Measurements from ENCODE around the gene CCT2. TPM values are rescaled to one million over a fixed set of nuclear protein-coding genes. Genes with fewer than 3 reads are reported as not detected.

CCT2 gene
- total and polyA plus RNA-seq, 2 donors (not counting 1 experiment from before 2014, with no cell fraction given): 174 to 178 TPM

DNA sequence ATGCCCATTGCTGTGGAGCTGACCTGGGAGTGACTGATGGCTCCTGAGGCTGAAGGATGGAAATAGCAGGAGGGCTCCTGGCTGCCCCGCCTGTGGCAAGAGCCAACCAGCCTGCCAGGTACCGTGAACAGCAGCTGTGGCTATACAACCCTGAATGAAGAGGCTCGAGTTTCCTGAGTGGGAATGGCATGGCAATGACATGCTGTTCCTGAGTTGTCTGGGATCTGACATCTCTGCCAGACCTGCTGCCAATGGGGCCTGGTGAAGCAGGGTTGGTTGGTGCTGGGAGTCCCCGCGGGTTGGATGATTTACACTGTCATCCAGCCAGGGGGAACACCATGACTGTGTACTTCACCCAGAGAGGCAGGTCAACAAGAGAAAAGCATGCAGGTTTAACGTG, 57.3 kb downstream of the CCT2 start:
- H3K9ac ChIP-seq (ENCODE audit: insufficient read depth, low read length): no peak overlapping the region
- DNase-seq (ENCODE audit: low read depth in 2 of 2): no peak
- H3K4me2 ChIP-seq (ENCODE audit: extremely low read depth, insufficient read depth, low read length): no peak overlapping the region
- H3K79me2 ChIP-seq (ENCODE audit: control insufficient read depth, insufficient read depth, low read length): no peaks in the 10 kb centered on the region
- no peaks in the 10 kb centered on the region for H3K4me1 ChIP-seq (ENCODE audit: control insufficient read depth, extremely low read depth, insufficient read depth, low read length)
- no peak overlapping the region for H3K4me3 ChIP-seq (replicated peaks in 1 of 4; ENCODE audit: control extremely low read depth in 1 of 4, insufficient read depth in 1 of 4, low read depth in 3 of 4, low read length in 4 of 4)
- no peaks in the 10 kb centered on the region for H4K20me1 ChIP-seq (ENCODE audit: control insufficient read depth, extremely low read depth, insufficient read depth, low read length)
- no peak overlapping the region for H2AFZ ChIP-seq (ENCODE audit: low read length)
- H3K27ac ChIP-seq (ENCODE audit: insufficient read depth, low read length): no peak overlapping the region
- no peak for TF ChIP-seq EZH2 (IDR thresholded peaks at IDR 0.05; ENCODE audit: low read length, missing control alignments)
- TF ChIP-seq, protein P1, sequence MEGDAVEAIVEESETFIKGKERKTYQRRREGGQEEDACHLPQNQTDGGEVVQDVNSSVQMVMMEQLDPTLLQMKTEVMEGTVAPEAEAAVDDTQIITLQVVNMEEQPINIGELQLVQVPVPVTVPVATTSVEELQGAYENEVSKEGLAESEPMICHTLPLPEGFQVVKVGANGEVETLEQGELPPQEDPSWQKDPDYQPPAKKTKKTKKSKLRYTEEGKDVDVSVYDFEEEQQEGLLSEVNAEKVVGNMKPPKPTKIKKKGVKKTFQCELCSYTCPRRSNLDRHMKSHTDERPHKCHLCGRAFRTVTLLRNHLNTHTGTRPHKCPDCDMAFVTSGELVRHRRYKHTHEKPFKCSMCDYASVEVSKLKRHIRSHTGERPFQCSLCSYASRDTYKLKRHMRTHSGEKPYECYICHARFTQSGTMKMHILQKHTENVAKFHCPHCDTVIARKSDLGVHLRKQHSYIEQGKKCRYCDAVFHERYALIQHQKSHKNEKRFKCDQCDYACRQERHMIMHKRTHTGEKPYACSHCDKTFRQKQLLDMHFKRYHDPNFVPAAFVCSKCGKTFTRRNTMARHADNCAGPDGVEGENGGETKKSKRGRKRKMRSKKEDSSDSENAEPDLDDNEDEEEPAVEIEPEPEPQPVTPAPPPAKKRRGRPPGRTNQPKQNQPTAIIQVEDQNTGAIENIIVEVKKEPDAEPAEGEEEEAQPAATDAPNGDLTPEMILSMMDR (conservative IDR thresholded peaks at IDR 0.05 in 1 of 2, IDR thresholded peaks at IDR 0.05 in 1 of 2; ENCODE audit: low read depth in 1 of 2, low read length in 2 of 2): no peak
- no peaks in the 10 kb centered on the region for H3K9me3 ChIP-seq (ENCODE audit: control insufficient read depth, insufficient read depth, low read depth, low read length)
- no peaks in the 10 kb centered on the region for H3K36me3 ChIP-seq (ENCODE audit: control insufficient read depth, insufficient read depth, low read length)
- no peaks in the 10 kb centered on the region for H3K27me3 ChIP-seq (ENCODE audit: control insufficient read depth, insufficient read depth, low read length)

DNA sequence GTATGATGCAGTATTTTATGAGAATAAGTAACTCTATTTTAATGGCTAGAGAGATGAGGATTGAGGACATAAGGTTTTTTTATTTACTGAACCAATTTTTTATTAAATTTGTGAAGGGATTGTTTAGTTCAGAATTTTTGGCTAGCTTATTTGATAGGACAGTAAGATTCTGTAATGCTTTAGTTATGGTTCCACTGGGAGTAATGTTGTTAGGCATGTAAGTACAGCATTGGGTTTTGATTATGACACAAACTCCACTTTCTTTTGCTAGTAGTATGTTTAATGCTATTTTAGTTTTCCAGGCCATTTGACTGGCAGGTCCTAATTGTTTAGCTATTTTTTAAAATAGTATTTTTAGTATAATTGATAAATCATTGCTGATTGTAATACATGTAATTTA, 59.3 kb downstream of the CCT2 start:
- no peak overlapping the region for H3K4me2 ChIP-seq (ENCODE audit: extremely low read depth, insufficient read depth, low read length)
- no peaks in the 10 kb centered on the region for H3K4me1 ChIP-seq (ENCODE audit: control insufficient read depth, extremely low read depth, insufficient read depth, low read length)
- H3K9ac ChIP-seq (ENCODE audit: insufficient read depth, low read length): no peak overlapping the region
- H3K27ac ChIP-seq (ENCODE audit: insufficient read depth, low read length): no peak overlapping the region
- H3K9me3 ChIP-seq (ENCODE audit: control insufficient read depth, insufficient read depth, low read depth, low read length): no peaks in the 10 kb centered on the region
- H3K4me3 ChIP-seq (replicated peaks in 1 of 4; ENCODE audit: control extremely low read depth in 1 of 4, insufficient read depth in 1 of 4, low read depth in 3 of 4, low read length in 4 of 4): no peak overlapping the region
- TF ChIP-seq, protein P1 (conservative IDR thresholded peaks at IDR 0.05 in 1 of 2, IDR thresholded peaks at IDR 0.05 in 1 of 2; ENCODE audit: low read depth in 1 of 2, low read length in 2 of 2): no peak
- TF ChIP-seq EZH2 (IDR thresholded peaks at IDR 0.05; ENCODE audit: low read length, missing control alignments): no peak
- H2AFZ ChIP-seq (ENCODE audit: low read length): no peak overlapping the region
- H4K20me1 ChIP-seq (ENCODE audit: control insufficient read depth, extremely low read depth, insufficient read depth, low read length): no peaks in the 10 kb centered on the region
- no peak for DNase-seq (ENCODE audit: low read depth in 2 of 2)
- H3K36me3 ChIP-seq (ENCODE audit: control insufficient read depth, insufficient read depth, low read length): no peaks in the 10 kb centered on the region
- H3K79me2 ChIP-seq (ENCODE audit: control insufficient read depth, insufficient read depth, low read length): no peaks in the 10 kb centered on the region
- H3K27me3 ChIP-seq (ENCODE audit: control insufficient read depth, insufficient read depth, low read length): no peaks in the 10 kb centered on the region

DNA sequence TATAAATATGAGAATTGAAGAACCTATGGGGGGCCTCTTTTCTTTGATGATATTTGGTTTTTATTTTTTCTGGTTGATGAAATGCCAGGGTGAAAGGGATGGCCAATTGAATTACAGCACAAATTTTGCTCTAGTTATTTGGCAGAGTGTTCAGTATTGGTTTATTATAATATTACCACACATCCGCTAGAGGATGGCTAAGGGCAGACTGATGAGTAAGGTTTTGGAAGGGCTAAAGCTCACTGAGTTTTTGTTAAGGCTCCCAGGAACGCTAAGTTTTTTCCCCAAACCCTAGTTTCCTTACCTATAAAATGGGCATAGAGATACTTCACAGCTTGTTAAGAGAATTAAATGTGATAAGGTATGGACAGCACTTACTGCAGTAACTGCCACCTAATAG, 59.8 kb downstream of the CCT2 start:
- Histone ChIP-seq H2AFZ (ENCODE audit: low read length) (no peak overlapping the region), H3K79me2 (ENCODE audit: control insufficient read depth, insufficient read depth, low read length) (no peaks in the 10 kb centered on the region), H3K36me3 (ENCODE audit: control insufficient read depth, insufficient read depth, low read length) (no peaks in the 10 kb centered on the region), H3K4me2 (ENCODE audit: extremely low read depth, insufficient read depth, low read length) (no peak overlapping the region), H3K9me3 (ENCODE audit: control insufficient read depth, insufficient read depth, low read depth, low read length) (no peaks in the 10 kb centered on the region), H3K27me3 (ENCODE audit: control insufficient read depth, insufficient read depth, low read length) (no peaks in the 10 kb centered on the region), H3K27ac (ENCODE audit: insufficient read depth, low read length) (no peak overlapping the region), H3K4me3 (replicated peaks in 1 of 4; ENCODE audit: control extremely low read depth in 1 of 4, insufficient read depth in 1 of 4, low read depth in 3 of 4, low read length in 4 of 4) (no peak overlapping the region), H3K4me1 (ENCODE audit: control insufficient read depth, extremely low read depth, insufficient read depth, low read length) (no peaks in the 10 kb centered on the region), H3K9ac (ENCODE audit: insufficient read depth, low read length) (no peak overlapping the region), H4K20me1 (ENCODE audit: control insufficient read depth, extremely low read depth, insufficient read depth, low read length) (no peaks in the 10 kb centered on the region)
- TF ChIP-seq, protein P1 (conservative IDR thresholded peaks at IDR 0.05 in 1 of 2, IDR thresholded peaks at IDR 0.05 in 1 of 2; ENCODE audit: low read depth in 1 of 2, low read length in 2 of 2): no peak
- TF ChIP-seq EZH2 (IDR thresholded peaks at IDR 0.05; ENCODE audit: low read length, missing control alignments): no peak
- DNase-seq (ENCODE audit: low read depth in 2 of 2): peak in 1 of 2 donors; percentile 37
